ENCODE results near the gene ZNF428.
"Not testable (repeated sequence)": the region's sequence is repeated elsewhere in the genome, so short reads cannot be mapped to it uniquely, and the experiment has no call there.

Gene ZNF428

DNA sequence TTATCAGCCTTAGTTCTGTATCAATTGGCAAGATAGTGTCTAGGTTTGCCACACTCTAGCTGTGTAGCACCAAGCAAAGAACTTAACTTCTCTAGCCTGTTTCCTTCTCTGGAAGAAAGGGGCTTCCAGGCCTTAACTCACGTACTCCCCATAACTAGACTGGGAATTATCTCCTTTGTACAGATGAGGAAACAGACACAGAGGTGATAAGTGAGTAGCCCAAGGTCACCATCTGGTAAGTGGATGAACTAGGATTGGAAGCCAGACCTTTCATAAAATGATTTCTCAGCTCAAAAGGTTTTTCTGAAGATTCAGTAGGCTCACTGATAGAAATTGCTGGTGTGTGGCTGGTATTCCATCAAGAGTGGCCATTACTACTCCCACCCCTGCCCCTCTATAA, 3.1 kb downstream of the ZNF428 start:
- no peak for DNase-seq

DNA sequence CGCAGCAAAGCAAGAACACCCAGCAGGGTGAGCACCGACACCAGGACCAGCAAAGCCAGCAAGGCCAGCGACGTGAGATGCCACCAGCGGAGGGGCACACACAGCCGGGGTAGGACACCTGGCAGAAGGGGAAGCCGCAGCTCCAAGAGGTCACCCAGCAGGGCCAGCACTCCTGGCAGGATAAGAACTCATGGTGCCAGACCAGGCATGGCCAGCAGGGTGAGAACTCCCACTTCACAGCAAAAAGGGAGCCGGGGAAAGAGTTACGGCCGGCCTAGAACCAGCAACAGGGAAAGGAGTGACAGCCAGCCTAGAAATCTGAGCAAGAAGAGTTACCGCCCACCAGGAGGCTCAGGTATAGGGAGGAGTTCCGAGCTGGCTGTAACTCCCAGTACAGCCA, 7.1 kb downstream of the ZNF428 start:
- DNase-seq, result no peak

DNA sequence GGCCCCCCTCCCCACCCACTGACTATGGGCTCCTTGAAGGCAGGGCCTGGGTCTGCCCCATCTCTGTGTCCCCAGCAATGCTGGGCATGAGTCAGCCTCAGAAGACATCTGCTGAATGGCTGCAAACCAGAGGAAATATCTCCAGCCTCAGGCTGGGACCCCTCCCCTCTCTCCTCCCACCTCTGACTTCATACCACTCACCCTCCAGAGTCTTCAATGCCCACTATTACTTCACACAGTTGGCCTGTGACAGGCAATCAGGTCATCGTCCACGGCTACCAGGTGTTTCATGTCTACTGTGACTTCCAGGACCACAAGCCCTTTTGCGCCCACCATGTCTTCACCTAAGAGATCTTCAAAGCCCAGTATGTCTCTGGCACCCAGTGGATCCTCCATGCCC, 7.6 kb downstream of the ZNF428 start, which contains the start of gene SRRM5:
Gene SRRM5, plus strand, starts transcription at position 301 of the 400 bp plus-strand sequence. Its CDS starts 34 bp downstream, at position 335.
- DNase-seq, result no peak

DNA sequence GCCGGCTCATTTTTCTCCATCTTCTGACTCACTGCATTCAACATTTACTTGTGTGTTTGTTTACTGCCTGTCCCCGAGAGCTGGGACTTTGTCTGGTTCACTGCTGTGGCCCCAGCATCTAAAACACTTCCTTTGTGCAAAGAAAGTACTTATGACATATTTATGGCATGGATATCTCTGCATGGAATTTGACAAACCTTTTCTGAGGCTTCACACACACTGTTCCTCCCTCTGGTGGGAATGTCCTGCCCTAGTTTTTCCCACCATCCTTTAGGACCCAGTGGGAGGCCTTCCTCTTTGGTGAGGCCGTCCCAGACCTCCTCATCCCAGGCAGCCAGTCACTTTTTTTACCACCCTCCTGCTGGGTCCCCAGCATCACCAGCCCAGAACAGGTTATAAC, 8.9 kb downstream of the ZNF428 start:
- no peak for DNase-seq

DNA sequence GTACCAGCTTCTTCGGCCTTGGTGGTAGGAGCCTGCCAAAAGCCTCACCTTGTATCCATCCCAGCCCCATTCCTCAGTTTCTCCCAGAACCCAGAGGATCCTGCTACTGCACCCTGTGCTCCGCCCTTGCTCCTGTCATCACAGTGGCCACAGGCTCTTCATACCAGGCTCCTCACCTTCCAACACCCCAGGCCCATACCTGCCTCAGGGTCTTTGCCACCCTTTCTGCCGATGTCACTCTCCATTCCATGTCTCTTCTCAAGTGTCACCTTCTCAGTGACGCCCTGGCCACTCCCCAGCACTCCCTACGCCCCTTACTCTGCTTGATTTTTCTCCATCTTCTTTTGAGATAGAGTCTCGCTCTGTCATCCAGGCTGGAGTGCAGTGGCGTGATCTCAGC, 9.6 kb downstream of the ZNF428 start:
- DNase-seq, result no peak

DNA sequence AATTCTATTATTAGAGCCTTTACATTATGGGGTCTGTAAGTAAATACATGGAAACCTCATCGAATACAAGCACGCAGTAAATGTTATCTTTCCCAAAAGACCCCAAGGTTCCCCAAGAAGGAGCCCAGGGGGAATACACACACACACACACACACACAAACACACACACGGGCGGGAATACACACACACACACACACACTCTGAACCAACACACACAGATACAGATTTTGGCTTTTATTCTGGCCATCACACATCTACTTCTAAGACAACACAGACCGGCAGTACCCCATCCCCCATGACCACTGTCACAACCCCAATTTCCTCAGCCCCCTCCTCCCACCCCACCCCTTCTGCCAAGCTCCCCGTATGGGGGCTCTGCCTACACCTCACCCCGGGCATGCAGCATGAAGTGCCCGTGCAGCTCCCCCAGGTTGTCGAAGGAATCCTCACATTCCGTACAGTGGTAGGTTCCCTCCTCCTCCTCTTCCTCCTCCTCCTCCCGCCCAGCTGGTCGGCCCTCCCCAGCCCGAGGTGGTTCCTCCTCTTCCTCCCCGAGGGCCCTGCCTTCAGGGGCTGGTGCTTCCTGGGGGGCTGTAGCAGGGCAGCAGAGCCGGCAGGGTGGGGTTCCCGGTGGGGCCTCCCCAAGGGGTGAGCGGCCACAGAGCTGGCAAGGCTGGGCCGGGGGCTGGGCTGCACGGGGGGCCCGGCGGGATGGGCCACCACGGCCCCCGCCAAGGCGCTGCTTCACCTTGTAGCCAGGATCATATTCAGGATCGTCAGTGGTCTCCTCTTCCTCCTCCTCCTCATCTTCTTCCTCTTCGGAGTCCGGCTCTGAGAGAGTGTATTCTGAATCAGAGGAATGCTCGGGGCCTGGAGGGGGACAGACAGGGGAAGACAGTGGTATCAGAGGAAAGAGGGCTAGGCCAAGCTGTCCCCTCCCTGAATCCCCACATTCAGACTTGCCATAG, 11.9 kb downstream of the ZNF428 start:
- DNase-seq, result no peak

DNA sequence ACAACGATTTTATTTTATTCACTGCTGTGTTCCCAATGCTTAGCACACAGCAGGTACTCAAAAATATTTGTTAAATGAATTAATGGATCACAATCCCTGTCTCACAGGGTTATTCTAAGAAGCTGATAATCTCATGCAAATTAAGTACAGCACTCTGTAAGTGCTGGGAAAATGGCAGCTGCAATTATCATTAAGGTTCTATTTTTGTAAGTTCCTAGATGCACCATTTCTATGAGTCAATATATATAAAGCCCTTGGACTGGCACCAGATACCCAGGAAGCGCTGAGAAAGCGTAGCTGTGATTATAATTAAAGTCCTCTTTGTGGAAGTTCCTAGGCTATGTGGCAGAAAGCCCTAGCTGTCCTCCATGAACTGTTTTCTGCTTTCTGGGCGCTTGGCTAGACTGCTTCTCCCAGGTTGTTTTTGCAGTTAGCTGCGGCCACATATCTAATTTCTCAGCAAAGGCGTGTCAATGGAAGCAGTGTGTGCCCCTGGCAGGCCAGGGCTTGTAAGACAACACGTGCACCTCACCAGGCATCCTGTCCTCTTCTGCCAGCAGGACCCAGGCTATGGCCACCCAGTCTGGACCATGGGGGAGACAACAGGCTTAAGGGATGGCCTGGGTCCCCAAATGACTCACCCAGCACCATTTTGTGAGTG, 12.7 kb downstream of the ZNF428 start:
- no peak for DNase-seq

DNA sequence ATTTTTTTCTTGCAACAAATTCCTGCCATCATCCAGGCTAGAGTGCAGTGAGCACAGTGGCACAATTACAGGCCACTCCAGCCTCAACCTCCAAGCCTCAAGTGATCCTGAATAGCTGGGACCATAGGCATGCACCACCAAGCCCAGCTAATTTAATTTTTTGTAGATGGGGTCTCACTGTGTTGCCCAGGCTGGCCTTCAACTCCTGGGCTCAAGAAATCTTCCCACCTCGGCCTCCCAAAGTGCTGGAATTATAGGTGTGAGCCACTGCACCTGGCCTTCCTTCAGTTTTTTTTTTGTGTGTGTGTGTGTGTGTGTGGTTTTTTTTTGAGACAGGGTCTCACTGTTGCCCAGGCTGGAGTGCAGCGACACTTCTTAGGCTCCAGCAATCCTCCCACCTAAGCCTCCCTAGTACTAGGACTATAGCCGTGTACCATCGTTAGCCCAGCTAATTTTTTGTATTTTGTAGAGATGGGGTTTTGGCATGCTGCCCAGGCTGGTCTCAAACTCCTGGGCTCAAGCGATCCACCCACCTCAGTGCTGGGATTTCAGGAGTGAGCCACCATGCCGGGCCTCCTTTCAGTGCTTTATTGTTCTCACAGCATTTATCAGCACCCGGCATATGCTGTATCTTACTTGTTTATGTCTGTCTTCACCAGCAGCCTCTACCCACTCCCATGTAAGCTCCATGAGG, 13.4 kb downstream of the ZNF428 start:
- DNase-seq, result no peak

DNA sequence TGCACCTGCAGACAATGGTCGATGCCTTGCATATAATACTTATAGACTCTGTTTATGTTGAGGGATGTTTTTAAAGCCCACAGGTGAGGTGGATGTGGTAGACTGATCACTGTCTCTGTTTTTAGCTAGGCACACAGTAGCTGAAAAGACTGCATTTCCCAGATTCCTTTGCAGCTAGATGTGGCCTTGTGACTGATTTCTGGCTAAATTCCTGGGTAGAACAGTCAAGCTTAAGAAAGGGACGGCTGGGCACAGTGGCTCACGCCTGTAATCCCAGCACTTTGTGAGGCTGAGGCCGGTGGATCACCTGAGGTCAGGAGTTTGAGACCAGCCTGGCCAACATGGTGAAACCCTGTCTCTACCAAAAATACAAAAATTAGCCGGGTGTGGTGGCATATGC, 19.1 kb downstream of the ZNF428 start:
- DNase-seq, result not testable (repeated sequence)

DNA sequence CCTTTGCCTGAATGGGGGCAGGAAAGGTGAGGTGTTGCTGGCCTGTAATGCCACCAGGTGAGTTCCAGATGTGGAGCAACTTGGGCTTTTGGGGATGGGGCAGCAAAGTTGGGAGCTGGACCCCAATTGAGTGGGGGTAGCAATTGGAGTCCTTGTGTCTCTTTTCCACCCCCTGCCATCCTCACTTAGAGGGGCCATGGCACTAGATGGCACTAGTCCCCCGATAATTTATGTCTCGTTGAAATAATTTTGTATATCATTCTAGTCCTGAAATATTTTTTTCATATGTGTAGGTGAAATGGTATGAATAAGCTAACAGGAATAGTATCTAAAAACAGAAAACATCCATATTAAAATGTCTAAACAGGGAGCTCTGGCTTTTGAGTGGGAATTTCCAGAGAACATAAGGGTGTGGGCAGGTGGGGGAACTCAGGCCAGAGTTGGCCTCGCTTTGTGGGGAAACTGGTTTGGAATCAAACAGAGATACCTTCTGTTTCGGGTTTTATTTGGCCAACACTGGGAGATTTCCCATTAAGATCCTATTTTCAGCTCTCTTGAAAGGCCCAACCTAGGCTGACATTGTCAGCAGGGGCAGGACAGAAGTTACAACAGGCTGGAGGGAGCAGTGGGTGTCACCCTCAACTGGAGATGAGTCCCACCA, 19.7 kb downstream of the ZNF428 start:
- DNase-seq, result no peak

DNA sequence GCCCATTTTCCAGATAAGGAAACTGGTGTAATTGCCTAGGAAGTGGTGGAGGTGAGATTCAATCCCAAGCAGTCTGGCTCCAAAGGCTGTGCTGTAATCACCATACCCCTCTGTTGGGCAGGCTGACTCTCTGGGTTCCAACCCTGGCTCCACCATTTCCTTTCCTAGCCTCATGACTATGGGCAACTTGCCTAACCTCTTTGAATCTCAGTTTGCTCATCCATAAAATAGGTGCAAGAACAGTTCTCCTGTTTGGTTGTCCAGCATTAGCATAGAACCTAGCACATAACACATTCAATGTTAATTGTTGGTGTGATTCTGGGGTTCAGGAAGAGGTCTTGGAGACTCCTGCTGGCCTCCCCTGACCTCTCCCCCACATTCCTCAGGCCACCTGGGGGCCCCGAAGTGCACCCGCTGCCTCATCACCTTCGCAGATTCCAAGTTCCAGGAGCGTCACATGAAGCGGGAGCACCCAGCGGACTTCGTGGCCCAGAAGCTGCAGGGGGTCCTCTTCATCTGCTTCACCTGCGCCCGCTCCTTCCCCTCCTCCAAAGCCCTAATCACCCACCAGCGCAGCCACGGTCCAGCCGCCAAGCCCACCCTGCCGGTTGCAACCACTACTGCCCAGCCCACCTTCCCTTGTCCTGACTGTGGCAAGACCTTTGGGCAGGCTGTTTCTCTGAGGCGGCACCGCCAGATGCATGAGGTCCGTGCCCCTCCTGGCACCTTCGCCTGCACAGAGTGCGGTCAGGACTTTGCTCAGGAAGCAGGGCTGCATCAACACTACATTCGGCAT, 20.8 kb downstream of the ZNF428 start:
- DNase-seq, result no peak

DNA sequence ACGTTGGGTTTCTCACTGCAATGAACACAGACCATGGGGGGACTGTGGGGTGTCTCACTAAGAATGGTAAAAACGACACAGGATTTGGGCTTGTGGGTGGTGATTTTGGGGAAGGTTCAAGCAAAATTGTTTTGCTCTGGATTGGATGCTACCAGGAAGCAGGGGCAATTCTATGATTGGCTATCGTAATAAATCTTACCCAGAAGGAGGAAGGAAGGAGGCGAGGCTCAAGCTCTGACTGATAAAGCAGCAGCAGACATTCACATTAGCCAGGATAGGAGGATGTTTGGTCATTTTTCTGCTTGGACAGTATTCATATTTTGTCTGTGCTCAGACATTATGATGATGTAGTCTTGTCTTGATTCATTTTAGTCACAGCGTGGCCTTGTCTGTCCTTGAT, 21.6 kb downstream of the ZNF428 start:
- no peak for DNase-seq

DNA sequence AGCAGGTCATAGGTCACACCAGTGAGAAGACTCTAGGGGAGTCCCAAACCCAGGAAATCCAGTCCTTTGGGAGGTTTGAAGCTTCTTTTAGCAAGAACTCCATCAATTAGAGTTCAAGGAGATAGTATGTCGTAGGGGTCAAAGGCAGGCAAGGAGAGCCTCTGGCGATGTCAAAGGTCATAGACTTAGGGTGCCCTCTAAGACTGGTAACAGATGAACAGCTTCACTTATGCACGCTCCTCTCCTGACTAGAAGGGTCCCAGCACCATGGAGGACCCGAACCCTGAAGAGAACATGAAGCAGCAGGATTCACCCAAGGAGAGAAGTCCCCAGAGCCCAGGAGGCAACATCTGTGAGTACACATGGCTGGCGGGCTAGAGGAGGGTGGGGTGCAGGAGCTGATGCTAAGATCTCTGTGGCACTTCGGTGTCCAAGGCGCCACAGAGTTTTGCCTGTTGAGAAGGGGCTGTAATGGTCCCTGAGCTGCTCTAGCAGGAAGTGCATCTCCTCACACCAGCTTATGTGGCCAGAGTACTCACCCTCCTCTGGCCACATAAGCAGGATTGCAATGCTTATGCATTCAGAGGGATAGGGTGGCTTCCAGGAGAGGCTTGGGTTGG, 22.5 kb downstream of the ZNF428 start:
- no peak for DNase-seq

DNA sequence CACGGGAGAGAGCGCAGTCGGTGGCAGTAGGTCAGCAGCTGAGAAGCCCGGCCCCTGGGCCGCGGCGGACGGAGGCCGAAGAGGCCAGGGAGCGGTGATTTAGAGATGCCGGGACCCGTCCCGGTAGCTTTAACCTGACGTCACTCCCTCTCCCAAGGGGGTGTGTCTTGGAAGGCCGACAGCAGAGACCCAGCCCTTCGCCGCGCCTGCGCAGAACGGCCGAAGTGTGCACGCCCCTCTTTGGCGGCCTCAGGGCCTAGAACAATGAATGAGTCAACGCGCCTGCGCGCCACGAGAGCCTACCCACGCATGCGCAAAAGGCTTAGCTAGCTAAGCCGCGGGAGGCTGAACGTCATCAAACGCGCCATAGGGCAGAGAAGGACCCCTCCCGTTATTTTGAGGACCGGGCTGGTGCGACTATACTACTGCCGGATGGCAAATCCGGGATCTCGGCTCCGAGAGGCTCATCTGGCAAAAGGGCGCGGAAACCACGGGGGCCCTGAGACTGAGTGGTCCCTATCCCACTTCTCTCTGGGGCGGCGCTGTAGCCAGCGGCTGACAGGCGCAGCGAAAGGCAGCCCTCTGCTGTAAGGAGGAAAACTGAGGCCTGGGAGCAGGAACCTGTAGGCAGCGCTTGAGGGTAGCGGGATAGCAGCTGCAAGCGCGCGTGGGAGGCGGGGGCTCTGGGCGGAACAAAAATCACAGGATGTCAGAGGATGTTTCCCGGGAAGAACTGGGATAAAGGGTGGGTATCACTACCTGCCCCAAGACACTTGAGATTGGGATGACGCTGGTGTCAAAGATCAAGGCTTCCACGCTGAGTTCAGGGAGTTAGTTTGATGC, 23.2 kb downstream of the ZNF428 start, which contains the start of the genes IRGQ and ZNF576:
Gene IRGQ, minus strand, starts transcription at position 136 of the 843 bp plus-strand sequence. CDS start 796 bp downstream, outside the sequence.
Gene ZNF576, plus strand, starts transcription at position 597 of the 843 bp plus-strand sequence. CDS start 514 bp downstream, outside the sequence.
- peak; percentile 100 for DNase-seq

DNA sequence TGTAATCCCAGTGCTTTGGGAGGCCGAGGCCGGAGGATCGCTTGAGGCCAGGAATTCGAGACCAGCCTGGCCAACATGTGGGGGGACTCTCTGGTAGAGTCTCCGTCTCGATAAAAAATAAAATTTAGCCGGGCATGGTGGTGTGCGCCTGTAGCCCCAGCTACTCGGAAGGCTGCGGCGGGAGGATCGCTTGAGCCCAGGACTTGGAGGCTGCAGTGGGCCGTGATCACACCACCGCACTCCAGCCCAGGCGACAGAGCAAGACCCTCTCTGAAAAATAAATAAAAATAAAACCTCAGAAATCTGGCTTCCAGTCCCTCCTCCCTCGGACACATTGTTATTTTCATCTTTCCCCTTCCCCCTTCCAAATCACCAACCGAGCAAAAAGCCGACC, 23.8 kb downstream of the ZNF428 start:
- no peak for DNase-seq

DNA sequence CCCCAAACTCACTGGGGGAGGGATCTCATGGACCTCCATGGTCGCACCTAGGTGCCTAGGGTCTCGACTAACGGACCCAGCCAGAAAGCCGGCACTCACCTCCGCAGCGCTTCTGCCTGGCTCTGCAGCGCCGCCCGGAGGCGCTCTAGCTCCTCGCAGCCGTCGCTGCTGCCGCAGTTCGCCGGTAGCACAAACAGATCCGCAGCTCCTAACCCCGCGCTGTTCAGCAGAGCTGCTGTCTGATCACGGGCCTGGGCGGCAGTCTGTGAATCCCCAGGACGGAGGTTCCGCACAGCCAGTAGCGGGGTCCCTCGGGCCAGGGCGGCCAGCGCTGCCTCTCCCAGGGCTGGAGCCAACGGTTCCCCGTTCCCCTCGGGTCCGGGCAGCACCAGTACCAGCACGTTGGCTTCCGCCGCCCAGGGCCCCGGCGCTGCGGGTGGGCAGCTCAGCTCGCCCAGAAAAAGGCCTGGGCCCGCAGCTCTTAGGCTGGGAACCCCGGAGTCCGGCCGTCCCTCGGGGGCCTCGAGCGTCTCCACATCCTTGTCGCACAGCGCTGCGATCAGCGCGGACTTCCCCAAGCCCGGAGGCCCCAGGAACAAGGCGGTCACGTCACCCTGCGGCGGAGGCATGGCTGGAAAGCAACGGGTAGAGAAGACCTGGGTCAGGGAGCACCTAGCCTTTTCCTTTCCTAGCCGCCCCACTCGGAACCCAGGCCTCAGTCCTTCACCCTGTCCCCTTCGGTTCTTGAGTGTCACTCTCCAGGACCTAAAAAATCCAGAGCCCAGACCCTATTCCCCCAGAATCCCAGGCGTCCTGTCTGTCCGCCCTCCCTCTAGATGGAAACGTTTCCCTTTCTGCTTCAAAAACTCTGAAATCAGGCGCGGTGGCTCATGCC, 24.5 kb downstream of the ZNF428 start:
- DNase-seq, result peak; percentile 45

DNA sequence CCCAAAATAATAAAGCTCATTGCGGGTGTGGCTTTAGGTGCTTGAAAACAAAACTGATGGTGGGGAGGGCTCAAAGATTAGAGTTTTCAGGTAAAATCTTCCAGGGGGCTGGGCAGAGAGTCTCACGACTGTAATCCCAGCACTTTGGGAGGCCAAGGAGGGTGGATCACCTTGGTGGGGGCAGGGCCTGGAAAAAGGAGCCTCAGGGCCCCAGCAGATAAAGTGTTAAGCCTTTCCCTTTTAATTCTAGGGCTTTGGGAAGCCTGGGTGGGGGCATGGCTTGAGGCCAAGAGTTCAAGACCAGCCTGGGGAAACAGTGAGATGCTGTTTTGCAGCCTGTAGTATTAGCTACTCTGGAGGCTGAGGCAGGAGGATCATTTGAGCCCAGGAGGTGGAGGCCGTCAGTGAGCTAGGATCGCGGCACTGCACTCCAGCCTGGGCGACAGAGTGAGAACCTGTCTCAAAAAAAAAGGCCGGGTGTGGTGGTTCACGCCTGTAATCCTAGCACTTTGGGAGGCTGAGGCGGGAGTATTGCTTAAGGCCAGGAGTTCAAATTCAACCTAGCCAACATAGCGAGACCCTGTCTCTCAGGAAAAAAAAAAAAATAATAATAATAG, 25.2 kb downstream of the ZNF428 start:
- DNase-seq, result no peak

DNA sequence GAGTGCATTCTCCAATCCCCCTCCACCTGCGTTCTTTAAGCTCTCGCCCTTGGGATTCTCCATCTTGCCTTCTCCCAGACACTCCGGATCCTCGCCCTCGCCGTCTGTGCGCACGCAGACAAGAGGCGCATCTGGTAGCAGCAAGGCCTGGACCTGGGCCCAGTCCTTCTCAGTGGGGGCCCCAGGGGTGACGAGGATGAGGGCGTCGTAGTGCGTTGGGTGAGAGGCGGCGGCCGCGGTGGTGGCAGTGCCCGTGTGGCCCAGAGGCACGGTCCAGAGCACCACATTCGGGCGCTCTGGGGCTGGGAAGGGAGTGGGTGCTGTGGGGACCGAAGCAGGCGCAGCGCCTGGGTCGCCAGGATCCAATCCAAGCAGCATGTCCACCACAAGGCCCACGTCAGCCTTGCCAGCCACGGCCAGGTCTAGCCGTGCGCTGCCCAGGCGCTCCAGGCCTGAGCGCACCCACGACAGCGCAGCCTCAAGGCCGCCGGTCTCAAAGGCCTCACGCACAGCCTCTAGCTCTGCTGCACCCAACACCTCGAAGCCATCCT, 26.6 kb downstream of the ZNF428 start:
- no peak for DNase-seq

Measured in activated T-cell treated with anti-CD3 and anti-CD28 coated beads for 4 hours (primary cell).